WI38 (cell line): Measurements from ENCODE around the gene VTCN1.

ENCODE experiments used
- H3K4me3 ChIP-seq: 2 replicates; pipeline ENCODE4 v1.5.1; 2011; ENCODE audit warnings: low read depth, mild to moderate bottlenecking, control low read depth, low read length
- CTCF ChIP-seq: IDR thresholded peaks from 2 replicates; pipeline ENCODE4 v1.5.1; 2012; ENCODE audit warnings: low read depth, mild to moderate bottlenecking, control low read depth, low read length

The VTCN1 gene

GRCh38 chr1:117177376-117177775 is 33.4 kb downstream of the VTCN1 start:
- TF ChIP-seq CTCF = no peak
- no peak overlapping the region for H3K4me3 ChIP-seq

GRCh38 chr1:117176579-117176978 is 34.1 kb downstream of the VTCN1 start:
- H3K4me3 ChIP-seq = no peak overlapping the region
- TF ChIP-seq CTCF = no peak

- no peak for TF ChIP-seq CTCF
- H3K4me3 ChIP-seq = no peak overlapping the region
Measured at GRCh38 chr1:117174851-117175250, 35.9 kb downstream of the VTCN1 start.

GRCh38 chr1:117173691-117174090 is 37.0 kb downstream of the VTCN1 start:
- no peak for TF ChIP-seq CTCF
- H3K4me3 ChIP-seq = no peak overlapping the region

GRCh38 chr1:117173006-117173405 is 37.7 kb downstream of the VTCN1 start:
- no peak overlapping the region for H3K4me3 ChIP-seq
- no peak for TF ChIP-seq CTCF

- H3K4me3 ChIP-seq = no peak overlapping the region
- TF ChIP-seq CTCF = no peak
Measured at GRCh38 chr1:117171900-117172511, 38.7 kb downstream of the VTCN1 start.

- TF ChIP-seq CTCF = no peak
- no peak overlapping the region for H3K4me3 ChIP-seq
Measured at GRCh38 chr1:117169871-117170596, 40.7 kb downstream of the VTCN1 start.
